NCI-H2029 (cell line): Measurements from ENCODE around the gene OOSP1.
"Not testable (repeated sequence)": the region's sequence is repeated elsewhere in the genome, so short reads cannot be mapped to it uniquely, and the experiment has no call there.

Experiments
- DNase-seq: peaks from one replicate; lab custom pipeline; 2025; lab: John Stamatoyannopoulos, UW

Gene OOSP1

GRCh38 chr11:59960502-59961381 is 22.5 kb downstream of the OOSP1 start:
- no peak for DNase-seq

DNA sequence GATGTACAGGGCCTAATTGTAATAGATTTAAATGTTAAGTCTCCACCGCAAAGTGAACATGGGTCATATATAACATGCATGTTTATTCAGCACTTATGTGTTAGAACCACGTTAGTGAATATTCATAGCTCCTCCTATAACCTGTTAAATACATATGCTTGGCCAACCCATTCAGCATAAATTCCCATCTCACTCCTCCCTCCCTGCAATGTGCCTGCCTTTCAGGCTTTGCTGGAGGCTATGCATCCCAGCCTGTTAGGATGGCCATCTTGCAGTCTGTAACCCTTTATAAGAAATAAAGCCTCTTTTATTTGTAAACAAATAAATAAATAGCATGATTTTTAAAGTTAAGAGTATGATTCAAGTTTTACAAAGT is 23.9 kb downstream of the OOSP1 start:
- DNase-seq, result no peak

DNA sequence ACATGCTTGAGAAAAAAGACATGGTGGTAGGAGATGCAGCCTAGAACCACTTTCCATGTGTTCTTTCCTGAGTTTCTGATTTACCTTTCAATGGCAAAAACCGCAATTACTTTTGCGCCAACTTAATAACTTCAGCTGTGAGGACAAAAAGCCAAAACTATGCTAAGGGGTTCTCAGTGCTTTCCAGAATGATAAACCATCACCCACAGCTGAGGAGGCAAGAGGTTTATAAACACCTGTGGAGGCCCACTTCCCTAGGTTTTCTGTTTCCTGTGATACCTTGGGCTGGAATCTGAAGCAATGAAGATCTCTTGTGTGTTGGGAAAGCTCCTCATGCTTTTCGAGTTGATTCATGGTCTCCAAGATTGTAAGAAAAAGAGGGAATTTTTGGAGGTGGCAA is 25.5 kb downstream of the OOSP1 start, which contains the start of gene OOSP4A:
OOSP4A (plus strand) TSS at position 301 of the 400 bp plus-strand sequence; CDS start at position 301, 0 bp downstream.
- no peak for DNase-seq

- no peak for DNase-seq
These were observed 27.2 kb downstream of the OOSP1 start for GRCh38 chr11:59965424-59965823.

DNA sequence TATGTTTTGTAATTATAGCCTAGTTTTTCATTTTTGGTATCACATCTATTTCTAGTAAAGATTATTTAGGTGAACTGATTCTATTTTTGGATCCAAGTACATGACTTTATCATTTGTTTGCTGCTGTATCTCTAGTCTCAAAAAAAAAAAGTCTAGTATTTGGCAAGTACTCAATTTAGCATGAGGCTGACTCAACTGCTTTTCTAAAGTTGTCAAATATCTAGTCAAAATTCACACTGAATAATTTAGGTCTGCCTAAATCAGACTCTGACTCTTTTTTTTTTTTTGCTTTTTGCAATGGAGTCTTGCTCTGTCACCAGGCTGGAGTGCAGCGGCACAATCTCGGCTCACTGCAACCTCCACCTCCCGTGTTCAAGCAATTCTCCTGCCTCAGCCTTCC is 28.0 kb downstream of the OOSP1 start:
- no peak for DNase-seq

DNA sequence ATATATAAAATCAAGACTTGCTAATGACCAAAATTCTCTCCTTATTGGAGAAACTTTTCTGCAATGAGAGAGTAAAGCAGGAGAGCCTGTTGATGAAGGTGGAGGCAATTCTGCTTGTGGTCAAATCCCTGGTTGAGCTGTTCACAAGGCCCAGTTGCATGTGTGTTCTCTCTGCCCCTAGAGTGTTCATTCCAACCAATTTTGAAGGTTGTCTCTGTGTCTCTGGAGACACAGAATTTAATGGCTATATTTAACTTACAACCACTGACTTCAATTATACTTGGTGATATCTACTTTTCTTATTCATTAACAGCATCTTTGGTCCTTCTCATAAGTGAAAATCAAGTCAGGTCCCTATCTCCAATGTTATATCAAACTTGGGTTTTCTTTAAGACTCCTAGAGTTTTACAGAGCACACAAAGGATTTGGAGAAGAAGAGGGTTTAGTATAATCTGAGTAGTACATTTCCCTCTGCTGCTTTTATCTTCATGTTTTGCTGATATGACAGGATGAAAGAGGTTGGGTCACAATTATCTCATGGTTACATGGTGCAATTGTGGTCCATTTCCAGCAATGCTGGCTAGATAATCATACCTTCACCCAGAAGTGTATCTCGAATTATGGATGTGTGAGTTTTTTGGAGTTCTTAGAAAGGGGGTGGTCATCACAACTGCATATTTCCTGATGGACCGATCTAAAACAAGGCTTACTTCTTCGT is 29.6 kb downstream of the OOSP1 start:
- no peak for DNase-seq

DNA sequence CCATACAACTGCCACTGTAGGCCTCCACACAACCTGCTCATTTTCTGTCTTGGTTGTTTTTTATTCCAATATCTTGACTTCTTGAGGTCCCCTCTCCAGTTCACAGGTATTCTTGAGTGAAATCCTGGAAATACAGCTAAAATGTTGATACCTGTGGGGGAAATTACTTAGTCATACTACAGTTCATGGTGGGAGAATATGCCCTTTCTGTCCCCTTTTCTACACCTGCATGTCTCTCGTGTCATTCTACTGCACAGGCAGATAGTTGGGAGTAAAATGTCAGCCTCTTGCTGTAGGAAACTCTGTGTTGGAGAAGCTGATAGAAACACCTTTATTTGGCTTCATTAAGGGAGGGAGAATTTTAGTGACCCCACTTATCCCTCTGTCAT is 30.2 kb downstream of the OOSP1 start:
- no peak for DNase-seq

DNA sequence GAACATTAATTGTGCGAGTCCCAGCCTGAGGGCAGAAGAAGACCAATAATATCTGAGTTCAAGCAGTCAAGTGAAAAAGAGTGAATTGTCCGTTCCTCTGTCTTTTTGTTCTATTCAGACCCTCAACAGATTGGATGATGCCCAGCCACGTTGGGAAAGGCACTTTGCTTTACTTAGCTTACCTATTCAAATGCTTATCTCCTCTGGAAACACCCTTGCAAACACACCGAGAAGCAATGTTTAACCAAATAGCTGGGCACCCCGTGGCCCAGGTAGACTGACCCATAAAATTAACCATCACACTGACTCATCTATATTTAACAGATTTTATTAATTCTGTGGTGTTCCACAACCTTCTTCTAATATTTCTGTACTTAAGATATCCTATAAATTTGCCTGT is 34.9 kb downstream of the OOSP1 start:
- DNase-seq, result no peak

GRCh38 chr11:59981106-59981770 is 43.0 kb downstream of the OOSP1 start:
- no peak for DNase-seq

DNA sequence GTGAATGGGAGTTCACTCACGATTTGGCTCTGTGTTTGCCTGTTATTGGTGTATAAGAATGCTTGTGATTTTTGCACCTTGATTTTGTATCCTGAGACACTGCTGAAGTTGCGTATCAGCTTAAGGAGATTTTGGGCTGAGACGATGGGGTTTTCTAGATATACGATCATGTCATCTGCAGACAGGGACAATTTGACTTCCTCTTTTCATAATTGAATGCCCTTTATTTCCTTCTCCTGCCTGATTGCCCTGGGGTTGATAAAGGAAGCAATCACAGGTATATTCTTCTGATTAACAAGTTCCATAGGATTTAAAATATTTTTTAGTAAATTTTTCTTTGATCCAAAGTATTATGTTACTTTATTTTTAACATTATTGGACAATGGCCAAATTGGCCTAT is 43.8 kb downstream of the OOSP1 start:
- DNase-seq, result not testable (repeated sequence)

GRCh38 chr11:59983212-59983611 is 45.0 kb downstream of the OOSP1 start:
- no peak for DNase-seq

GRCh38 chr11:59984368-59984767 is 46.1 kb downstream of the OOSP1 start:
- no peak for DNase-seq

DNA sequence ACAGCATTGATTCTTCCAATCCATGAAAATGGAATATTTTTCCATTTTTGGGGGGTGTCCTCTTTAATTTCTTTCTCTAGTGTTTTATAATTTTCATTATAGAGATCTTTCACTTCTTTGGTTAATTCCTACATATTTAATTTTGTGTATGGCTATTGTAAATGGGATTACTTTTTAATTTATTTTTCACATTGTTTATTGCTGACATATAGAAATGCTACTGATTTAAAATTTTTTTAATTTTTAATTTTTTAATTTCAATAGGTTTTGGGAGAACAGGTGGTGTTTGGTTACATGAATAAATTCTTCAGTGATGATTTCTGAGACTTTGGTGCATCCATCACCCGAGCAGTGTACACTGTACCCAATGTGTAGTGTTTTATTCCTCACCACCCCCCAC is 52.2 kb downstream of the OOSP1 start:
- DNase-seq, result no peak

DNA sequence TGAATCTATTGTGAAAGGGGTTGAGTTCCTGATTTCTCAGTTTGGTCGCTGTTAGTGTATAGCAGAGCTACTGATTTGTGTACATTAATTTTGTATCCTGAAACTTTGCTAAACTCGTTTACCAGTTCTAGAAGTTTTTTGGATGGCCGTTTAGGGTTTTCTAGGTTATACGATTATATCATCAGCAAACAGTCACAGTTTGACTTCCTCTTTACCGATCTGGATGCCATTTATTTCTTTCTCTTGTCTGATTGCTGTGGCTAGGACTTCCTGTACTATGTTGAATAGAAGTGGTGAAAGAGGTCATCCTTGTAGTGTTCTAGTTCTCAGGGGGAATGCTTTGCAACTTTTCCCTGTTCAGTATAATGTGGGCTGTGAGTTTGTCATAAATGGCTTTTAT is 54.2 kb downstream of the OOSP1 start:
- DNase-seq, result no peak

DNA sequence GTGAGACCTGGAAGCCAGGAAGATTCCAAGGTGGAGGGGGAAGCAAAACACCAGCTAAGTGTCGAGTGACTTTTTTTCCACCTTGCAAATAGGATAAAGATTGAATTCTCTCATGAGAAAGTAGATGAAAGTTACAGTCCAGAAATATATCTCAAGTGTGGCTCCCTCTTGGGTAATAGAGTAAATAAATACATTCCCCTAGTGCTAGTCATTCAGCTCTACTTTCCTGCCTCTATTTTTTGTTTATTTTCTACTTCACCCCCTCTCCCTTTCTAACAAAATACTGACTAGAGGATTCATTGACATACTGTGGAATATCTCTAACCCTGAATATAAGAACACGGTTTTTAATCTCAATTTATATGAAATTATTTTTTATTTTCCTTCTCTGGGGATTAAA is 59.6 kb downstream of the OOSP1 start:
- no peak for DNase-seq

DNA sequence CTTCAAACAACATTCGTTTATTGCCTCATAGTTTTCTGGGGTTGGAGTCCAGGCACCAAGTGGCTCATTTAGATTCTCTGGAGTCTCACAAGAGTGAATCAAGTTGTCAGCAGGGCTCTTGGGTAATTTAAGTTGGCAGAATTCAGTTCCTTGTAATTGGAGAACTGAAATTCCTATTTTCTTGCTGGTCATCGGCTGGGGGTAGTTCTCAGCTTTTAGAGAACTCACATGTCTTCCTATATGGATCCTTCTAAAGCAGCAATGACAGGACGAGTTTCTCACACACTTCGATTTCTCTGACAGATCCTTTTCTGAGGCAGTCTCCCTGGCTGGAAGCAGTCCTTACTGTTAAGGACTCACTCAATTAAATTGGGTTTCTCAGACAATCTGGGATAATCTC is 61.5 kb downstream of the OOSP1 start:
- DNase-seq, result no peak

- no peak for DNase-seq
These were observed 65.5 kb downstream of the OOSP1 start for GRCh38 chr11:60003729-60004128.

DNA sequence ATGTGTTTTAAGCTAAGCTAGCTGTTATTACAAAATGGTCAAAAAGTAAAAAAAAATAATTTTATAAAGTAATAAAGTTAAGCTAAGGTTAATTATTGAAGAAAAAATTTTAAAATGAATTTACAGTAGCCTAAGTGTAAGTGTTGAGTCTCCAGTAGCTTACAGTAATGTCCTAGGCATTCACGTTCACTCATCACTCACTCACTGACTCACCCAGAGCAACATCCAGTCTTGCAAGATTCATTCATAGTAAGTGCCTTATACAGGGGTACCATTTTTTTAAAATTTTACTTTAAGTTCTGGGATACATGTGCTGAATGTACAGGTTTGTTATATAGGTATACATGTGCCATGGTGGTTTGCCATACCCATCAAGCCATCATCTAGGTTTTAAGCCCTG is 67.1 kb downstream of the OOSP1 start:
- DNase-seq, result no peak
